ENCODE data around the gene ARF5.
A peak's percentile ranks its signal among the peaks of the same experiment; 100 is the strongest.

GRCh38 chr7:127628445-127628844 lies 40.2 kb downstream of the ARF5 start:
- peak; percentile 27; the same call in 1 of the 2 replicates for TF ChIP-seq CTCF (conservative IDR thresholded peaks at IDR 0.05; ENCODE audit: low read depth, low read length)
- no peak for TF ChIP-seq EZH2 (IDR thresholded peaks at IDR 0.05; ENCODE audit: borderline replicate concordance, low read depth, low read length, poor library complexity, severe bottlenecking)

All from A673 (cell line).